NCI-H2029 (cell line): Measurements from ENCODE around the gene CD27.
A peak's percentile ranks its signal among the peaks of the same experiment; 100 is the strongest.

Experiments
- DNase-seq: peaks from one replicate; lab custom pipeline; 2025; lab: John Stamatoyannopoulos, UW

The CD27 gene

DNA sequence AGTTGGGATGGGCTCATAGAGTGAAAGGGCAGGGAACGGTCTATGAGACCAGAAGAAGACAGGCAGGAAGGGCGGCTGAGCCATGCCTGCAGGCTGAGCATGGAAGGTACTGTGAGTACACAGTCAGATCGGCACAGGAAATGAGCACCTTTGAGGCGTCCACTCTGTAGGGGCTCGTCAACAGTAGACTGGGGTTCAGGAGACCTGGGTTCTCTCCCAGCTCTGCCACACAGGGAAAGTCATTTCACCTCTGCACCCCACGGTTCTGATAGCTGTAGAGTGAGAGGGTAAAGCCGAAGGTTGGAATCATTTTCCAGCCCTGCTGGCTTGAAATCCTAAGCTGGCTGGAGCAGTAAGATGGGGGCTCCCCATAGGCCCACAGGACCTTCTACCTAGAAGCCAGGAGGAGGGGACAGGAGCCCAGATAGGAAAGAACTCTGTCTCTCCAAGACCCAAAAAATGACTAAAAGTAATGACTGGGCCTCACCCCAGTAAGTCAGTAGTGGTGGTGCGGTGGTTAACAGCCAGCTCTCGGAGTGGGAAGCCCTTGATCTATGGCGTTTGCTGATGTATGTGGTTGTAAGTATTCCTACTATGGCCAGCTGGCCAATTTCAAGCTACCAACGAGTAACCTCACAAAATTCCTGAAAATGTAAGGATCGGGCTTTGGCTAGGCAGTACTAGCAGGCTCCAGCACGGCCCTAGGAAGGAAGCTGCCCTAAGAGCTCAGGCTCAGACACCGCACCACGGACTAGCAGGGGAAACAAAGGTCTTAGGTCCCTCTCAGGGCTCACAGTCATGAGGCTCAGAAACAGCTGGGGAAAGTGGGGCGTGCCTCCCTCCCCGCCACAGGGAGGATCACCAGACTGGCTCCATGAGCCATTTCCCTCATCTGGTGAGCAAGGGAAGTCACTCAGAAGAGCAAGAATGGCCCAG is 10.3 kb upstream of the CD27 start:
- no peak for DNase-seq

DNA sequence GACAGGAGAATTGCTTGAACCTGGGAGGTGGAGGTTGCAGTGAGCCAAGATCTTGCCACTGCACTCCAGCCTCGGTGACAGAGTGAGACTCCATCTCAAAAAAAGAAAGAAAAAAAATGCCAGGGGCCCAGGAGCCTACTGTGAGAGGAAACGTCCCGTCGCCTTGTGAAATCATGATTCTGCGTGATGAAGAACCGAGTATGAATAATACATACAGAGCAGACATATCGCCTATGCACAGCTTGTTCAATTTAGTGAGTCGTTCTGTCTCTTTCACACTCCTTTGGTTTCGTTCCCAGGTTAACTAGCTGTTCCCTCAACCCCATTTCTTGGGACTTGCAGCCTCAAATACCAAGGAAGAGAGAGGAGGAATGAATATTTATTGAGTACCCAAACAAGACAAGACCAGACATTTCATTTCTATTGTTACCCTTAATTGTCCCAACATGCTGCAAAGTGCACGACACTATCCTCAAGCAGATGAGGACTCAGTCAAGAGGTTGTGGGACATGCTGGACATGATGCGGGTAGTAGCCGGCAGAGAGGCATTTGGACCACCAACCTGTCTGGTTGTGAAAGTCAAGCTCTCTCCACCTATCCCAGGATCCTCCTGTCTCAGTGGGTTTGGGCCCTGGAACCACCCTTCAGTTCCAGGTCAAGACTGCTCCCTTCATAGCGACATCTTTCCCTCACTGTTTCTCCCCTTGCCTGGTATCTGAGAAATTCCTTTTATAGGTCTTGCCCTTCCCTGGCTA is 8.6 kb upstream of the CD27 start:
- DNase-seq: no peak

DNA sequence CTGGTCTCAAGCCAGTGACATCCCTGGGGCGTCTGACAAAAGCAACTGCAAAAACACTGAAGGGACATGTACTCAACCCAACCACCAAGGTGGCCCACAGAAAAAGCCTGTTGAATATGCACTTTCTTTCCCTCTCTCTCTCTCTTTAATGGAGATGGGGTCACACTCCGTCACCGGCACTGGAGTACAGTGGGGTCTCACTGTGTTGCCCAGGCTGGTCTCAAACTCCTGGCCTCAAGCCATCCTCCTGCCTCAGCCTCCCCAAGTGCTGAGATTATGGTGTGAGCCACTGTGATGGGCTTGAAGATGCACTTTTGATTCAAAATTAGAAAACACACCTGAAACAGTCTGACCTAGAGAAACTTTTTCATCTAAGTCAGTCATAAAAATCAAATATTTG is 7.2 kb upstream of the CD27 start:
- no peak for DNase-seq

DNA sequence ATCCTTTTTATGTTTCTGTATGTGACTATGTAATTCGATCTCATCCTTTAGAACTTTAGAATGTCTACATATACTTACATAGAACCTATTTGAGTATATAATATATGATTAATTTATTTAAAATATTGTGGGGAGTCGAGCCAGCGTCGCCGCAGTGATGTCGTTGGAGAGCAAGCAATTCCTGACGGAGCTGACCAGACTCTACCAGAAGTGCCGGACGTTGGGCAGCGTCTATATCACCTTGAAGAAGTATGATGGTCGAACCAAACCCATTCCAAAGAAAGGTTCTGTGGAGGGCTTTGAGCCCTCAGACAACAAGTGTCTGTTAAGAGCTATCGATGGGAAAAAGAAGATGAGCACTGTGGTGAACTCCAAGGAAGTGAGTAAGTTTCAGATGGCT is 6.4 kb upstream of the CD27 start:
- no peak for DNase-seq

DNA sequence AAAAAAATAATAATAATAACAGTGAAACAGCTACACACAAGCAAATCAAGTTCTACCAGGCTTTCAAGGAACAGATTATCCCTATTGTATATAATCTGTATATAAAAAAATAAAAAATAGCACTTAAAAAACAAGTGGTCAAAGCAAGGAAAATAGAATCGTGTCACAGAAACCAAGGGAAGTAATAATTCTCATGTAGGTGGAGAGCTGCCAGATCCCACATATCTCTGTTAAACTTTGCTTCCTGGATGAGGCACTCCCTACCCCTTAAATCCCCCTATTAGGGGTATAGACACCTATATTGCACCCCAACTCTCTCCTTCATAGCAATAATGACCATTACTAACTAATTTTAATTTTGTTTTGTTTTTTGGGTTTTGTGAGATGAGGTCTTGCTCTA is 4.4 kb upstream of the CD27 start:
- no peak for DNase-seq

GRCh38 chr12:6442836-6443235 is 1.9 kb upstream of the CD27 start:
- no peak for DNase-seq

GRCh38 chr12:6443361-6443983 is 1.3 kb upstream of the CD27 start:
- no peak for DNase-seq

GRCh38 chr12:6444031-6444430 is 724 bp upstream of the CD27 start:
- DNase-seq: no peak

GRCh38 chr12:6450091-6450868 is 5.5 kb downstream of the CD27 start:
- DNase-seq: no peak

DNA sequence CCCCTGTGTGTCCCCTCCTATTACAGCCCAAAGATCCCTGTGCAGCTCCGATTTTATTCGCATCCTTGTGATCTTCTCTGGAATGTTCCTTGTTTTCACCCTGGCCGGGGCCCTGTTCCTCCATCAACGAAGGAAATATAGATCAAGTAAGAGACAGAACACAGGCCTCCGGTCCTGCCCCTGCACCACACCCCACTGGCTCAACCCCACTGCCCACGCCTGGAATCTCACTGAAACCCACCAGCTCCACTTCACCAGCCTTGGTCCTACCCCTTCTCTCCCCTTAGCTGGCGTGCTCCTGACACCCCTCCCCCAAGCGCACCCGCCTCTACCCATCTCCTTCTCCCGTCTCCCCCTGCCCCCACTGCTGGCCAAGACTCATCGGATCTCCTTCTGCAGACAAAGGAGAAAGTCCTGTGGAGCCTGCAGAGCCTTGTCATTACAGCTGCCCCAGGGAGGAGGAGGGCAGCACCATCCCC is 6.2 kb downstream of the CD27 start:
- no peak for DNase-seq

GRCh38 chr12:6451348-6452244 is 6.8 kb downstream of the CD27 start, which contains the start of gene TAPBPL:
TSS of gene TAPBPL (plus strand) at chr12:6452042. CDS start at chr12:6452249, 207 bp downstream.
- peak; percentile 96 for DNase-seq

DNA sequence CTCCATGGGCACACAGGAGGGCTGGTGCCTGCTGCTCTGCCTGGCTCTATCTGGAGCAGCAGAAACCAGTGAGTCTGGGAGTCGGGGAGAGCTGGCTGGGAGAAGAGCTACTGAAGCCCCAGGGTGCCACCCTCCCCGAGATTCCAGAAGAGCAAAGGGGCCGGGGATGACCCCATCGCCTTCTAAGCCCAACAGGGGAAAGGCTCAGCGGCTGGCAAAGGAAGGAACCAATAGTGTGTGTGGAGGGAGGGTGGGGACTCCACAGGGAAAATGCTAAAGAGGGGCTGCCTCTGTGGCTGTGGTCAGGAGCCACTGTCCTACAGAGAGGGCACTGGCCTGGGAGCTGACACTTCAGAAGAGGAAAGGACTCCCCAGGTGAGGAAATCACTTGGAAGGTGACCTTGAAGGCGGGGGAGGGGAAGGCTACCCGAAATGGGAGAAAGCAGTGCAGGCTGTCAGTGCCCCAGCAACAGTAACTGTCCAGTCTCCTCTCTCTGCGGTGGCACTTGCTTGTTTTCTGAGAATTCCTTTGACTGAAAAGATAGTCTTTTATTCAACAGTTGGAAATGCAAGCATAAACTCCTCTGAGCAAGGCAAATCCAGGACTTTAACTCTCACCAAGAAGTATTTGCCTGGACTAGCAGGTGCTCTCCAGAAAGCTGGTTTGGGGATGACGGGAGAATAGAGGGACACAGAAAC is 7.6 kb downstream of the CD27 start:
- DNase-seq: no peak

- no peak for DNase-seq
Observed at GRCh38 chr12:6452944-6453630, 8.3 kb downstream of the CD27 start.

GRCh38 chr12:6457220-6457945 is 12.6 kb downstream of the CD27 start:
- no peak for DNase-seq

GRCh38 chr12:6458281-6459003 is 13.7 kb downstream of the CD27 start:
- DNase-seq: no peak

GRCh38 chr12:6459004-6459337 is 14.2 kb downstream of the CD27 start:
- DNase-seq: no peak

- DNase-seq: no peak
Observed at GRCh38 chr12:6460751-6461371, 16.1 kb downstream of the CD27 start.
